Neural cell (in vitro differentiated cells): Measurements from ENCODE around the gene CDKL5. TPM values are rescaled to one million over a fixed set of nuclear protein-coding genes. Genes with fewer than 3 reads are reported as not detected.

Source experiments
- H2AFZ ChIP-seq: fragments of 200-600, 300-800 bp; sonication (generic), shearing (Covaris generic); 2 replicates; pipeline ENCODE4 v1.6.0; 2014; ENCODE audit warnings: low read depth, mild to moderate bottlenecking, antibody characterized with exemption, low read length, moderate library complexity
- H3F3A ChIP-seq: fragments of 200-600 bp; shearing (Covaris generic); 2 replicates; pipeline ENCODE4 v1.6.1; 2016; ENCODE audit warnings: mild to moderate bottlenecking, moderate library complexity, mixed read lengths, antibody characterized with exemption, low read length; ENCODE audit not compliant: insufficient read depth, poor library complexity, severe bottlenecking
- H3K27ac ChIP-seq: fragments of 200-600, 300-800 bp; sonication (generic), shearing (Covaris generic); 2 replicates; pipeline ENCODE4 v1.5.1; 2014; ENCODE audit warnings: mild to moderate bottlenecking, low read length, moderate library complexity
- H3K27me3 ChIP-seq: fragments of 300-800, 200-600 bp; sonication (generic), shearing (Covaris generic); 2 replicates; pipeline ENCODE4 v1.6.0; 2014; ENCODE audit warnings: mild to moderate bottlenecking, low read depth, low read length, moderate library complexity; ENCODE audit not compliant: insufficient read depth
- H3K36me3 ChIP-seq: fragments of 300-800, 200-600 bp; sonication (generic), shearing (Covaris generic); 2 replicates; pipeline ENCODE4 v1.5.1; 2014; ENCODE audit warnings: mild to moderate bottlenecking, antibody characterized with exemption, low read length, moderate library complexity; ENCODE audit not compliant: insufficient read depth
- H3K4me2 ChIP-seq: fragments of 300-800, 200-600 bp; sonication (generic), shearing (Covaris generic); 2 replicates; pipeline ENCODE4 v1.6.0; 2014; ENCODE audit warnings: mild to moderate bottlenecking, low read length
- H3K4me3 ChIP-seq: fragments of 300-800, 200-600 bp; sonication (generic), shearing (Covaris generic); 2 replicates; pipeline ENCODE4 v1.5.1; 2014; ENCODE audit warnings: mild to moderate bottlenecking, low read length, moderate library complexity
- H3K79me2 ChIP-seq: fragments of 200-600 bp; shearing (Covaris generic); replicated peaks from 2 replicates; pipeline ENCODE4 v1.6.0; 2014; ENCODE audit warnings: mild to moderate bottlenecking, low read length, moderate library complexity; ENCODE audit not compliant: insufficient read depth
- H3K9ac ChIP-seq: fragments of 300-800, 200-600 bp; sonication (generic), shearing (Covaris generic); 2 replicates; pipeline ENCODE4 v1.6.1; 2016; ENCODE audit warnings: mild to moderate bottlenecking, low read length, mixed read lengths
- H3K9me2 ChIP-seq: fragments of 200-600 bp; shearing (Covaris generic); 2 replicates; pipeline ENCODE4 v1.6.1; 2016; ENCODE audit warnings: mild to moderate bottlenecking, low read length, mixed read lengths; ENCODE audit not compliant: insufficient read depth
- H3K9me3 ChIP-seq: fragments of 200-600, 300-800 bp; sonication (generic), shearing (Covaris generic); 2 replicates; pipeline ENCODE4 v1.6.1; 2016; ENCODE audit warnings: mild to moderate bottlenecking, mixed run types, low read length, moderate library complexity, mixed read lengths
- H4K20me1 ChIP-seq: fragments of 200-600 bp; shearing (Covaris generic); 2 replicates; pipeline ENCODE4 v1.6.1; 2016; ENCODE audit warnings: mild to moderate bottlenecking, mixed run types; ENCODE audit not compliant: insufficient read depth
- CTCF ChIP-seq: fragments of 450-650 bp; IDR thresholded peaks from 2 replicates; pipeline ENCODE4 v1.5.1; 2014; ENCODE audit warnings: antibody characterized with exemption, mild to moderate bottlenecking, moderate library complexity; ENCODE audit not compliant: poor library complexity, severe bottlenecking
- MXI1 ChIP-seq: fragments of 450-650 bp; conservative IDR thresholded peaks from 2 replicates; pipeline ENCODE4 v1.6.1; 2014; ENCODE audit warnings: antibody characterized with exemption, mild to moderate bottlenecking; ENCODE audit not compliant: poor library complexity, severe bottlenecking
- POLR2AphosphoS5 ChIP-seq: IDR thresholded peaks from 2 replicates; pipeline ENCODE4 v1.6.1; 2012
- REST ChIP-seq: IDR thresholded peaks from 2 replicates; pipeline ENCODE4 v1.6.1; 2012; ENCODE audit warnings: borderline replicate concordance
- SMC3 ChIP-seq: fragments of 450-650 bp; conservative IDR thresholded peaks from 2 replicates; pipeline ENCODE4 v1.6.1; 2014; ENCODE audit warnings: antibody characterized with exemption, mild to moderate bottlenecking, moderate library complexity; ENCODE audit not compliant: poor library complexity
- TAF1 ChIP-seq: IDR thresholded peaks from 2 replicates; pipeline ENCODE4 v1.6.1; 2012; ENCODE audit warnings: low read depth
- polyA minus RNA-seq: library from RNA; depleted of rRNA, polyadenylated mRNA; stranded (reverse); fragments of >200 nt; gene quantifications from 2 replicates; pipeline ENCODE4 v1.2.3, GENCODE V29; 2014
- polyA plus RNA-seq: library from polyadenylated mRNA; depleted of rRNA; stranded (reverse); fragments of >200 nt; gene quantifications from 2 replicates; pipeline ENCODE4 v1.2.3, GENCODE V29; 2014

The CDKL5 gene
- polyA plus RNA-seq (5.1 and 5.3 TPM in 2 replicates), polyA minus RNA-seq (30.4 and 39.0 TPM in 2 replicates)

GRCh38 chrX:18425199-18426003, at the start of gene CDKL5:
CDKL5 (plus strand) TSS chrX:18425608; CDS start chrX:18507097, 81,489 bp downstream.
- H2AFZ ChIP-seq = peak within 1 kb of the TSS; percentile 56
- no peaks in the 10 kb centered on the region for H3K9me3 ChIP-seq
- H3K36me3 ChIP-seq = no peaks in the 10 kb centered on the region
- no peaks in the 10 kb centered on the region for H3K9me2 ChIP-seq
- no peaks in the 10 kb centered on the region for H3K27me3 ChIP-seq
- H3F3A ChIP-seq = no peaks in the 10 kb centered on the region
- no peaks in the 10 kb centered on the region for H4K20me1 ChIP-seq
- H3K79me2 ChIP-seq = peaks cover 31% of the 10 kb centered on the region
- peak within 1 kb of the TSS; percentile 73 for H3K4me2 ChIP-seq
- H3K4me3 ChIP-seq = peak within 1 kb of the TSS; percentile 77
- H3K27ac ChIP-seq = peak within 1 kb of the TSS; percentile 96
- H3K9ac ChIP-seq = peak within 1 kb of the TSS; percentile 82
- TF ChIP-seq TAF1 (peak; percentile 7), SMC3 (no peak), REST (peak; percentile 7), CTCF (no peak), POLR2AphosphoS5 (peak; percentile 73), MXI1 (no peak)

GRCh38 chrX:18377796-18378195, 47.6 kb upstream of the CDKL5 start:
- no peaks in the 10 kb centered on the region for H3K27me3 ChIP-seq
- H3K9ac ChIP-seq = no peak overlapping the region
- H3K27ac ChIP-seq = no peak overlapping the region
- TF ChIP-seq TAF1 (no peak), CTCF (no peak), SMC3 (no peak)
- no peak overlapping the region for H3K4me3 ChIP-seq
- no peaks in the 10 kb centered on the region for H3K9me3 ChIP-seq
- H2AFZ ChIP-seq = no peak overlapping the region
- no peak overlapping the region for H3K4me2 ChIP-seq
- H3F3A ChIP-seq = no peaks in the 10 kb centered on the region
- H3K9me2 ChIP-seq = no peaks in the 10 kb centered on the region
- no peaks in the 10 kb centered on the region for H3K79me2 ChIP-seq
- no peaks in the 10 kb centered on the region for H4K20me1 ChIP-seq
- H3K36me3 ChIP-seq = no peaks in the 10 kb centered on the region
